ENCODE results near the gene MAST3.

DNA sequence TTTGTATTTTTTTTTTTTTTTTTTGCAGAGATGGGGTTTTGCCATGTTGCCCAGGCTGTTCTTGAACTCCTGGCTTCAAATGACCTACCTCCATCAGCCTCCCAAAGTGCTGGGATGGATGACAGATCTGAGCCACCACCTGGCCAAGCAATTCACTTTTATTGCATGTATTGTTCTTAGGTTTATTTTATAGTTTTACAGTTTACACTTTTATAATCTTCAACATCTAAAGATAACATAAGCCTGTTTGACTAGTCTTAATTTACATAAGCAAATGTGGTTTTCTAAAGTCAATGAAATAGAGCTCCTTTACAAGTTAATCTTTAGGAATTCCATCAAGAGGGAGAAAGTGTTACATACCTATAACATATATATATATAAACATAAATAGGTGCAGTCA, 86.0 kb downstream of the MAST3 start:
- TF ChIP-seq POLR2A (IDR thresholded peaks at IDR 0.05) = no peak
- no peak for TF ChIP-seq CTCF (IDR thresholded peaks at IDR 0.05)

Measured in uterus (tissue), 2 donors.